Ishikawa (cell line): ENCODE data around the gene IRX3.

Experiments
- CEBPB ChIP-seq: IDR thresholded peaks from 2 replicates; pipeline ENCODE4 v1.6.1; 2012
- CREB1 ChIP-seq: IDR thresholded peaks from 2 replicates; pipeline ENCODE4 v1.6.1; 2012; ENCODE audit warnings: low read depth
- EGR1 ChIP-seq: IDR thresholded peaks from 2 replicates; pipeline ENCODE4 v1.6.1; 2012
- EP300 ChIP-seq: IDR thresholded peaks from 2 replicates; pipeline ENCODE4 v1.6.1; 2012; ENCODE audit warnings: borderline replicate concordance
- FOXM1 ChIP-seq: IDR thresholded peaks from 2 replicates; pipeline ENCODE4 v1.6.1; 2012; ENCODE audit warnings: low read depth, borderline replicate concordance
- NFIC ChIP-seq: IDR thresholded peaks from 2 replicates; pipeline ENCODE4 v1.6.1; 2012
- RAD21 ChIP-seq: IDR thresholded peaks from 2 replicates; pipeline ENCODE4 v1.6.1; 2012; ENCODE audit warnings: low read depth
- TAF1 ChIP-seq: IDR thresholded peaks from 2 replicates; pipeline ENCODE4 v1.6.1; 2012; ENCODE audit warnings: low read depth, mild to moderate bottlenecking
- TCF12 ChIP-seq: IDR thresholded peaks from 2 replicates; pipeline ENCODE4 v1.6.1; 2012; ENCODE audit warnings: low read depth
- TEAD4 ChIP-seq: IDR thresholded peaks from 2 replicates; pipeline ENCODE4 v1.6.1; 2012
- YY1 ChIP-seq: IDR thresholded peaks from 2 replicates; pipeline ENCODE4 v1.6.1; 2012; ENCODE audit warnings: low read depth
- ZBTB7A ChIP-seq: IDR thresholded peaks from 2 replicates; pipeline ENCODE4 v1.6.1; 2012; ENCODE audit warnings: low read depth
- TF ChIP-seq, protein P1 (sequence below): IDR thresholded peaks from 2 replicates; pipeline ENCODE4 v1.6.1; 2012
- TF ChIP-seq, protein P2 (sequence below): IDR thresholded peaks from 2 replicates; pipeline ENCODE4 v1.6.1; 2012; ENCODE audit warnings: low read depth, mild to moderate bottlenecking
- TF ChIP-seq, protein P3 (sequence below): IDR thresholded peaks from 2 replicates; pipeline ENCODE4 v1.6.1; 2012

IRX3 gene

DNA sequence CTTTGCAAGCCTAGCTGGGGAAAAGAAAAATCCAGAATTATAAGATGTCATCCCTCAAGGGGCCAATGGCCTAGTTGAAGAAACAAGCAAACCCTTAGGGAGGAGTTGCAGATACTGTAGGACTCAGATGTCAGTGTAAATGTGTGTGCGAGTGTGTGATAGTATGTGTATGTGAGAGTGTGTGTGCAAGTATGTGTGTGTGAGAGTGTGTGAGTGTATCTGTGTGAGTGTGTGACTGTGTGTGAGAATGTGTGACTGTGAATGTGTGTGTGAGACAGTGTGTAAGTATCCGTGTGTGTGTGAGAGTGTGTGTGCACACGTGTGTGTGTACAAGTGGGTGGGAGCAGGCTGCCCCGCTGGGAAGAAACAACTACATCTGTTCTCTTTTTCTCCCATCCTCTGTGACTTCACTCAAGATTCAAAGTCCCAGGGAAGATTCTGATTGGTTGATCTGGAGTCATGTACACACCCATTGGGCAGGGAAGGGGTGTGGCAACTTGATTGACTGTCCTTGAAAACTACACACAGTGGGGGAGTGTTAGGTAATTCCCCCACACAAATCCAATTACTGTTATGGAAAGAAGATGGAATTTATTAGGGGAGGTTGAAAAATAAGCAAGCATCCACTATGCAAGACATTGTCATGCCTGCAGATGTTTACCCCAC is 40.7 kb downstream of the IRX3 start:
- TF ChIP-seq, protein P1, sequence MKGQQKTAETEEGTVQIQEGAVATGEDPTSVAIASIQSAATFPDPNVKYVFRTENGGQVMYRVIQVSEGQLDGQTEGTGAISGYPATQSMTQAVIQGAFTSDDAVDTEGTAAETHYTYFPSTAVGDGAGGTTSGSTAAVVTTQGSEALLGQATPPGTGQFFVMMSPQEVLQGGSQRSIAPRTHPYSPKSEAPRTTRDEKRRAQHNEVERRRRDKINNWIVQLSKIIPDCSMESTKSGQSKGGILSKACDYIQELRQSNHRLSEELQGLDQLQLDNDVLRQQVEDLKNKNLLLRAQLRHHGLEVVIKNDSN: no peak
- TF ChIP-seq NFIC (no peak), EGR1 (no peak), RAD21 (no peak), EP300 (no peak), TEAD4 (no peak), CEBPB (no peak), TCF12 (no peak), TAF1 (no peak), YY1 (no peak), FOXM1 (no peak), ZBTB7A (no peak), CREB1 (no peak)
- TF ChIP-seq, protein P2, sequence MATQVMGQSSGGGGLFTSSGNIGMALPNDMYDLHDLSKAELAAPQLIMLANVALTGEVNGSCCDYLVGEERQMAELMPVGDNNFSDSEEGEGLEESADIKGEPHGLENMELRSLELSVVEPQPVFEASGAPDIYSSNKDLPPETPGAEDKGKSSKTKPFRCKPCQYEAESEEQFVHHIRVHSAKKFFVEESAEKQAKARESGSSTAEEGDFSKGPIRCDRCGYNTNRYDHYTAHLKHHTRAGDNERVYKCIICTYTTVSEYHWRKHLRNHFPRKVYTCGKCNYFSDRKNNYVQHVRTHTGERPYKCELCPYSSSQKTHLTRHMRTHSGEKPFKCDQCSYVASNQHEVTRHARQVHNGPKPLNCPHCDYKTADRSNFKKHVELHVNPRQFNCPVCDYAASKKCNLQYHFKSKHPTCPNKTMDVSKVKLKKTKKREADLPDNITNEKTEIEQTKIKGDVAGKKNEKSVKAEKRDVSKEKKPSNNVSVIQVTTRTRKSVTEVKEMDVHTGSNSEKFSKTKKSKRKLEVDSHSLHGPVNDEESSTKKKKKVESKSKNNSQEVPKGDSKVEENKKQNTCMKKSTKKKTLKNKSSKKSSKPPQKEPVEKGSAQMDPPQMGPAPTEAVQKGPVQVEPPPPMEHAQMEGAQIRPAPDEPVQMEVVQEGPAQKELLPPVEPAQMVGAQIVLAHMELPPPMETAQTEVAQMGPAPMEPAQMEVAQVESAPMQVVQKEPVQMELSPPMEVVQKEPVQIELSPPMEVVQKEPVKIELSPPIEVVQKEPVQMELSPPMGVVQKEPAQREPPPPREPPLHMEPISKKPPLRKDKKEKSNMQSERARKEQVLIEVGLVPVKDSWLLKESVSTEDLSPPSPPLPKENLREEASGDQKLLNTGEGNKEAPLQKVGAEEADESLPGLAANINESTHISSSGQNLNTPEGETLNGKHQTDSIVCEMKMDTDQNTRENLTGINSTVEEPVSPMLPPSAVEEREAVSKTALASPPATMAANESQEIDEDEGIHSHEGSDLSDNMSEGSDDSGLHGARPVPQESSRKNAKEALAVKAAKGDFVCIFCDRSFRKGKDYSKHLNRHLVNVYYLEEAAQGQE: no peak
- TF ChIP-seq, protein P3, sequence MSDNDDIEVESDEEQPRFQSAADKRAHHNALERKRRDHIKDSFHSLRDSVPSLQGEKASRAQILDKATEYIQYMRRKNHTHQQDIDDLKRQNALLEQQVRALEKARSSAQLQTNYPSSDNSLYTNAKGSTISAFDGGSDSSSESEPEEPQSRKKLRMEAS: no peak

GRCh38 chr16:54244061-54244886 is 42.3 kb downstream of the IRX3 start:
- no peak for TF ChIP-seq TAF1

- TF ChIP-seq EGR1 (no peak), RAD21 (no peak), TAF1 (no peak), CEBPB (no peak), YY1 (no peak), ZBTB7A (no peak), FOXM1 (no peak), TEAD4 (no peak), CREB1 (no peak), TCF12 (no peak), EP300 (no peak), NFIC (no peak)
- TF ChIP-seq, protein P1: no peak
- TF ChIP-seq, protein P2: no peak
- TF ChIP-seq, protein P3: no peak
Observed at GRCh38 chr16:54243202-54243601, 43.4 kb downstream of the IRX3 start.

GRCh38 chr16:54242199-54242598 is 44.4 kb downstream of the IRX3 start:
- TF ChIP-seq, protein P3: no peak
- TF ChIP-seq, protein P1: peak; percentile 92

DNA sequence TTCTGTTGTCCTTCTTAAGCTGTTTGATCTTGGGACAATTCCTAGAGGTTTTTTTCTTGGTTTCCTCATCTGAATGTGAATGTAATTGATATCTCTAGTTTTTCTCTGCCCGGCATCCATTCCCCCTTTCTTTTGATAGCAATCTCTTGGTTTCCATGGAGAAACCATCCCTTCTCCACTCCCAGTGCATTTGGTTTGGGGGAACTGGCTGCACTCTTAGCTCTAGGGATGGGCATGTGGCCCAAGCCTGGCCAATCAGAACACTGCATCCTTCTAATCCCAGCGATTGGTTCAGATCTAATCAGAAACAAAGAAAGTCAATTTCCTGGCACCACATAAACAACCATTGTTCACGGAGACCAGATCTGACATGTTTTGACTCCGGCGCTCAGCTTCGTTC is 45.1 kb downstream of the IRX3 start:
- TF ChIP-seq FOXM1: no peak
- TF ChIP-seq, protein P3: no peak
- TF ChIP-seq, protein P2: no peak
- TF ChIP-seq EGR1: no peak
- no peak for TF ChIP-seq EP300
- no peak for TF ChIP-seq CREB1
- no peak for TF ChIP-seq ZBTB7A
- TF ChIP-seq NFIC: no peak
- TF ChIP-seq TCF12: no peak
- TF ChIP-seq, protein P1: no peak
- no peak for TF ChIP-seq RAD21
- TF ChIP-seq TEAD4: no peak
- no peak for TF ChIP-seq CEBPB
- TF ChIP-seq TAF1: no peak
